Esophagus muscularis mucosa (tissue), 4 donors: ENCODE results near the gene PLEKHG1. TPM values are rescaled to one million over a fixed set of nuclear protein-coding genes. Genes with fewer than 3 reads are reported as not detected.

Experiments
- DNase-seq: peaks from one replicate; pipeline ENCODE4 v3.0.0-alpha.2; 2017; ENCODE audit errors: extremely low spot score
- H3K27ac ChIP-seq, 4 donors: fragments of 200-600 bp; sonication (generic); replicated peaks in 1 of 4; 1 replicate in 3 of 4; 2 replicates in 1 of 4; pipeline ENCODE4 v1.5.1; 2016 to 2019; ENCODE audit warnings: mild to moderate bottlenecking in 1 of 4
- H3K27me3 ChIP-seq, 4 donors: fragments of 200-600 bp; sonication (generic); one replicate each; pipeline versions ENCODE4 v1.5.1 to v1.6.0; 2016 to 2019
- H3K36me3 ChIP-seq, 4 donors: fragments of 200-600 bp; sonication (generic); one replicate each; pipeline ENCODE4 v1.5.1; 2016 to 2019
- H3K4me1 ChIP-seq, 4 donors: fragments of 200-600 bp; sonication (generic); one replicate each; pipeline ENCODE4 v1.5.1; 2016 to 2019
- H3K4me3 ChIP-seq, 4 donors: fragments of 200-600 bp; sonication (generic); 1 replicate in 2 of 4; 2 replicates in 2 of 4; pipeline ENCODE4 v1.5.1; 2016 to 2019; ENCODE audit warnings: mild to moderate bottlenecking in 4 of 4, moderate library complexity in 1 of 4
- H3K9me3 ChIP-seq, 4 donors: fragments of 200-600 bp; sonication (generic); 1 replicate in 3 of 4; 2 replicates in 1 of 4; pipeline ENCODE4 v1.5.1; 2016 to 2019
- CTCF ChIP-seq, 3 experiments: fragments of 200-600 bp in 2 of 3; fragments of 450-650 bp in 1 of 3; sonication (generic) in 2 of 3; IDR thresholded peaks; one replicate each; pipeline ENCODE4 v1.5.1; 2017 to 2019; ENCODE audit warnings: antibody characterized with exemption in 3 of 3, mild to moderate bottlenecking in 2 of 3, moderate library complexity in 1 of 3
- EP300 ChIP-seq: sonication (generic); formaldehyde crosslinking; IDR thresholded peaks from one replicate; pipeline ENCODE4 v1.6.1; 2017; ENCODE audit warnings: antibody characterized with exemption
- POLR2A ChIP-seq: fragments of 450-650 bp; IDR thresholded peaks from one replicate; pipeline ENCODE4 v1.6.1; 2017; ENCODE audit warnings: antibody characterized with exemption, moderate library complexity, mild to moderate bottlenecking, low read depth
- POLR2AphosphoS5 ChIP-seq, 2 donors: sonication (generic); formaldehyde crosslinking; IDR thresholded peaks; one replicate each; pipeline ENCODE4 v1.6.1; 2017; ENCODE audit warnings: antibody characterized with exemption in 2 of 2
- WGBS: methylation state at CpG from one replicate; pipeline ENCODE4 v1.1.5; 2018; 5-methylcytosine and 5-hydroxymethylcytosine counted together
- intact Hi-C: fragments of 100-400 bp; cut with DNase I; formaldehyde crosslinking; loops from one replicate; pipeline ENCODE4 v1.15.1; 2023
- total RNA-seq, 4 donors: library from RNA; depleted of rRNA; stranded (reverse); fragments of >200 nt; gene quantifications; one replicate each; pipeline versions ENCODE4 v1.1.0 to v1.2.1, GENCODE V29; 2016

The PLEKHG1 gene
- total RNA-seq, 4 donors from 2014 or later = 11.5 to 22.0 (median 13.2) TPM

GRCh38 chr6:150610584-150610983 lies 10.9 kb downstream of the PLEKHG1 start:
- H3K27ac ChIP-seq = no peak overlapping the region
- DNase-seq = no peak
- H3K4me3 ChIP-seq = no peak overlapping the region
- no peaks in the 10 kb centered on the region for H3K9me3 ChIP-seq
- no peak for TF ChIP-seq EP300
- TF ChIP-seq CTCF (IDR thresholded peaks at IDR 0.05) = no peak
- no peak for TF ChIP-seq POLR2AphosphoS5 (IDR thresholded peaks at IDR 0.05)
- no peak for TF ChIP-seq POLR2A
- H3K27me3 ChIP-seq = no peaks in the 10 kb centered on the region
- intact Hi-C loops = no loop called here
- H3K4me1 ChIP-seq = peaks cover 9 to 12% (median 10%) of the 10 kb centered on the region in 4 donors
- no peaks in the 10 kb centered on the region for H3K36me3 ChIP-seq

GRCh38 chr6:150613269-150613668 lies 13.6 kb downstream of the PLEKHG1 start:
- H3K36me3 ChIP-seq = no peaks in the 10 kb centered on the region
- no peak overlapping the region for H3K4me3 ChIP-seq
- DNase-seq = no peak
- H3K27me3 ChIP-seq = no peaks in the 10 kb centered on the region
- TF ChIP-seq CTCF (IDR thresholded peaks at IDR 0.05) (no peak), EP300 (no peak)
- H3K9me3 ChIP-seq = no peaks in the 10 kb centered on the region
- intact Hi-C loops = no loop called here
- H3K4me1 ChIP-seq = peaks cover 0 to under 1% (median 0%) of the 10 kb centered on the region in 4 donors
- 98% methylated on average over 4 of the region's 4 CpGs for WGBS
- no peak overlapping the region for H3K27ac ChIP-seq

- intact Hi-C loops = no loop called here
- no peak for DNase-seq
- no peaks in the 10 kb centered on the region for H3K27me3 ChIP-seq
- TF ChIP-seq CTCF (IDR thresholded peaks at IDR 0.05) (no peak), POLR2AphosphoS5 (IDR thresholded peaks at IDR 0.05) (no peak), EP300 (no peak), POLR2A (no peak)
- H3K36me3 ChIP-seq = no peaks in the 10 kb centered on the region
- H3K9me3 ChIP-seq = no peaks in the 10 kb centered on the region
- H3K27ac ChIP-seq = no peak overlapping the region
- H3K4me1 ChIP-seq = peaks cover 0 to 10% (median 3%) of the 10 kb centered on the region in 4 donors
- H3K4me3 ChIP-seq = no peak overlapping the region
These were observed 16.3 kb downstream of the PLEKHG1 start for GRCh38 chr6:150615967-150616366.

GRCh38 chr6:150616586-150616985 lies 16.9 kb downstream of the PLEKHG1 start:
- 58% methylated on average over 2 of the region's 2 CpGs for WGBS
- TF ChIP-seq POLR2AphosphoS5 (IDR thresholded peaks at IDR 0.05) (no peak), EP300 (no peak), CTCF (IDR thresholded peaks at IDR 0.05) (no peak), POLR2A (no peak)
- Histone ChIP-seq H3K36me3 (no peaks in the 10 kb centered on the region), H3K4me1 (peaks cover 0 to 10% (median 3%) of the 10 kb centered on the region in 4 donors), H3K27me3 (no peaks in the 10 kb centered on the region), H3K27ac (no peak overlapping the region), H3K4me3 (no peak overlapping the region), H3K9me3 (no peaks in the 10 kb centered on the region)
- no peak for DNase-seq
- intact Hi-C loops = no loop called here

- H3K4me3 ChIP-seq = no peak overlapping the region
- DNase-seq = no peak
- 83% methylated on average over 3 of the region's 3 CpGs for WGBS
- H3K36me3 ChIP-seq = no peaks in the 10 kb centered on the region
- H3K27ac ChIP-seq = no peak overlapping the region
- intact Hi-C loops = no loop called here
- no peak for TF ChIP-seq POLR2AphosphoS5 (IDR thresholded peaks at IDR 0.05)
- TF ChIP-seq CTCF (IDR thresholded peaks at IDR 0.05) = no peak
- TF ChIP-seq EP300 = no peak
- TF ChIP-seq POLR2A = no peak
- no peaks in the 10 kb centered on the region for H3K9me3 ChIP-seq
- peaks cover 0 to 10% (median 3%) of the 10 kb centered on the region in 4 donors for H3K4me1 ChIP-seq
- no peaks in the 10 kb centered on the region for H3K27me3 ChIP-seq
These were observed 17.4 kb downstream of the PLEKHG1 start for GRCh38 chr6:150617062-150617461.
